Upper lobe of left lung (tissue), 6 donors: ENCODE measurements around the gene EPM2A. TPM values are rescaled to one million over a fixed set of nuclear protein-coding genes. Genes with fewer than 3 reads are reported as not detected.

Experiments
- ATAC-seq, 2 donors: fragments of 200-7000 bp; cut with Tn5 transposase; one replicate each; pipeline ENCODE4 v1.9.1; 2022; ENCODE audit warnings: mild to moderate bottlenecking in 2 of 2, moderate library complexity in 2 of 2; ENCODE audit not compliant: low FRiP score in 2 of 2
- DNase-seq, 2 donors: peaks; one replicate each; pipeline ENCODE4 v3.0.0-alpha.2; 2019 to 2020
- H3K27ac ChIP-seq, 4 donors: fragments of 200-600 bp; sonication (generic); one replicate each; pipeline ENCODE4 v1.5.1; 2016 to 2019
- H3K27me3 ChIP-seq, 4 donors: fragments of 200-600 bp; sonication (generic); one replicate each; pipeline ENCODE4 v1.5.1; 2017 to 2019
- H3K36me3 ChIP-seq, 4 donors: fragments of 200-600 bp; sonication (generic); one replicate each; pipeline ENCODE4 v1.5.1; 2016 to 2019
- H3K4me1 ChIP-seq, 4 donors: fragments of 200-600 bp; sonication (generic); one replicate each; pipeline ENCODE4 v1.5.1; 2018 to 2019
- H3K4me3 ChIP-seq, 4 donors: fragments of 200-600 bp; sonication (generic); one replicate each; pipeline ENCODE4 v1.5.1; 2017 to 2019; ENCODE audit warnings: mild to moderate bottlenecking in 2 of 4, moderate library complexity in 1 of 4
- H3K9me3 ChIP-seq, 4 donors: fragments of 200-600 bp; sonication (generic); one replicate each; pipeline ENCODE4 v1.5.1; 2018 to 2019
- CTCF ChIP-seq, 6 experiments: fragments of 450-650 bp in 4 of 6; fragments of 200-600 bp in 2 of 6; sonication (generic) in 2 of 6; IDR thresholded peaks; one replicate each; pipeline ENCODE4 v1.5.1; 2016 to 2019; ENCODE audit warnings: antibody characterized with exemption in 6 of 6
- EP300 ChIP-seq, 4 donors: sonication (generic); formaldehyde crosslinking; IDR thresholded peaks; one replicate each; pipeline ENCODE4 v1.5.1; 2017; ENCODE audit warnings: antibody characterized with exemption in 4 of 4, control low read depth in 2 of 4
- POLR2A ChIP-seq, 4 donors: fragments of 450-650 bp; IDR thresholded peaks; one replicate each; pipeline ENCODE4 v1.5.1; 2016 to 2017; ENCODE audit warnings: antibody characterized with exemption in 4 of 4, mild to moderate bottlenecking in 2 of 4
- POLR2AphosphoS5 ChIP-seq, 2 donors: sonication (generic); formaldehyde crosslinking; IDR thresholded peaks; one replicate each; pipeline ENCODE4 v1.5.1; 2017; ENCODE audit warnings: antibody characterized with exemption in 2 of 2
- WGBS, 2 donors: methylation state at CpG; one replicate each; pipeline ENCODE4 v1.1.5; 2017 to 2018; 5-methylcytosine and 5-hydroxymethylcytosine counted together
- total RNA-seq, 6 donors: library from RNA; depleted of rRNA in 4 of 6; stranded (reverse); fragments of >200 nt in 4 of 6; gene quantifications; one replicate each; pipeline versions ENCODE4 v1.1.0 to v1.2.1, GENCODE V29; 2016 to 2021
- donor health status: DM: no; HTN: no; CAD: no; lungs with moderate emphysema.
- donor health status: DM: no; HTN: yes; CAD: no; lungs with severe emphysema.

EPM2A gene
- total RNA-seq, 6 donors from 2014 or later, result 9.3 to 27.7 (median 21.0) TPM

DNA sequence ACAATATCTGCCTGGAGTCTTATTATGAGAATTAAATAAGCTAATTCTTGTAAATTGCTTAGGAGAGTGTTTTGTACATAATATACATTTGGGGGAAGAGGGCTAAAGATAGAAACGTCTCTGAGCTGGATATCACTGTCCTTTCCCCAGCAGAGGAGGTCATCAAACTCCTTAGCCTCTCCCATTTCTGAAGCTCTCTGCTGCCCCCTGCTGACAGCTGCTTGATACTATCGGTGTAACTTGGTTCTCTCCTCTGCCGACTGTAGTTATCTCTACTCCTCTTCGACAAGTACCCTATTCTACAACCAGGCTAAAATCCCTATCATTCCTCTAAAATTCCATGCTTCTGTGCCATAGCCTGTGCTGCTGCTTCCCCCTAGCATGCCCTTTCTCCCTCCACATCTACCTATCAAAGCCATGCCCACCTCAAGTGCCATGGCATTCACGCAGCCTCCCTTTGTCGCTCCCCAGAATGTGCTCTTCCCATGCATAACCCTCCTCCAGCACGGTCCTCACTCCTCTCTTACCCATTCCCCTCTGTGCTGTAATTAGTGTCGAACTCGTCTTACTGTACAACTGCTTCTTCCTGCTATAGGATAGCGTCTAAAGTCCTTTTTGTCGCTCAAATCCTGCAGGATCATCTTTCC lies 101.2 kb downstream of the EPM2A start:
- H3K27me3 ChIP-seq, result no peaks in the 10 kb centered on the region
- H3K4me3 ChIP-seq, result no peak overlapping the region
- DNase-seq (peak in 1 of 2 donors; percentile 58), ATAC-seq (peak; percentile 83 to 88)
- no peaks in the 10 kb centered on the region for H3K36me3 ChIP-seq
- TF ChIP-seq CTCF (IDR thresholded peaks at IDR 0.05) (peak; percentile 52 to 81 (median 68)), POLR2A (IDR thresholded peaks at IDR 0.05) (no peak)
- no peak overlapping the region for H3K27ac ChIP-seq
- H3K4me1 ChIP-seq, result no peaks in the 10 kb centered on the region
- no peaks in the 10 kb centered on the region for H3K9me3 ChIP-seq
- WGBS, 2 donors, result 51 to 52% methylated on average over 11 of the region's 11 CpGs

GRCh38 chr6:145632971-145633370 lies 102.3 kb downstream of the EPM2A start:
- ATAC-seq (no peak), DNase-seq (no peak)
- no peaks in the 10 kb centered on the region for H3K4me1 ChIP-seq
- H3K4me3 ChIP-seq, result no peak overlapping the region
- H3K36me3 ChIP-seq, result no peaks in the 10 kb centered on the region
- no peak overlapping the region for H3K27ac ChIP-seq
- no peaks in the 10 kb centered on the region for H3K27me3 ChIP-seq
- H3K9me3 ChIP-seq, result no peaks in the 10 kb centered on the region
- TF ChIP-seq CTCF (IDR thresholded peaks at IDR 0.05) (no peak), POLR2AphosphoS5 (IDR thresholded peaks at IDR 0.05) (no peak)
- WGBS, 2 donors, result 97% methylated on average over 6 of the region's 6 CpGs

DNA sequence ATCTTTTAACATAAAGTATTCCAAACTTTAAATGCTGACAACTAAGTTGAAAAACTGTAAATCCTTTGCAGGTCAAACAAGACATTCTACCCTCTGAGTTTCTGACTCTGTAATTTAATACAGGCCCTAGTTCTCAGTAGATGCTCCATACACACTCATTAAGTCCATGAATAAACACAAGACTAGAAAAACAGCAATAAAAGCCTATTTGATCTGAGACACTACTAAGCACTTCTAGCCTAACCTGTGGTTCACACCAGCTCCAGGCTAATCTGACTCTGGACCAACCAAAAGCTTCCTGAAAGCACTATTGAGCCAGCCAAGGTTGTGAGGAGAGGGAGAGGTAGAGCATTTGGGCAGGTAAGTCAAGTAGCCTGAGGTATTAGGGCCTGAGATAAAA lies 103.9 kb downstream of the EPM2A start:
- Histone ChIP-seq H3K27ac (no peak overlapping the region), H3K36me3 (no peaks in the 10 kb centered on the region), H3K27me3 (no peaks in the 10 kb centered on the region), H3K4me3 (no peak overlapping the region), H3K4me1 (no peaks in the 10 kb centered on the region), H3K9me3 (no peaks in the 10 kb centered on the region)
- DNase-seq, result no peak
- no peak for ATAC-seq
- no peak for TF ChIP-seq EP300 (IDR thresholded peaks at IDR 0.05)
- no peak for TF ChIP-seq CTCF (IDR thresholded peaks at IDR 0.05)
- no peak for TF ChIP-seq POLR2AphosphoS5 (IDR thresholded peaks at IDR 0.05)
- no peak for TF ChIP-seq POLR2A (IDR thresholded peaks at IDR 0.05)

- TF ChIP-seq EP300 (IDR thresholded peaks at IDR 0.05) (no peak), POLR2AphosphoS5 (IDR thresholded peaks at IDR 0.05) (no peak)
- H3K27me3 ChIP-seq, result no peaks in the 10 kb centered on the region
- H3K4me3 ChIP-seq, result no peak overlapping the region
- H3K27ac ChIP-seq, result no peak overlapping the region
- no peaks in the 10 kb centered on the region for H3K9me3 ChIP-seq
- no peak for DNase-seq
- H3K4me1 ChIP-seq, result no peaks in the 10 kb centered on the region
- ATAC-seq, result no peak
- WGBS, 2 donors, result 92 to 94% methylated on average over 3 of the region's 3 CpGs
- no peaks in the 10 kb centered on the region for H3K36me3 ChIP-seq
Observed at GRCh38 chr6:145630598-145630997, 104.7 kb downstream of the EPM2A start.

DNA sequence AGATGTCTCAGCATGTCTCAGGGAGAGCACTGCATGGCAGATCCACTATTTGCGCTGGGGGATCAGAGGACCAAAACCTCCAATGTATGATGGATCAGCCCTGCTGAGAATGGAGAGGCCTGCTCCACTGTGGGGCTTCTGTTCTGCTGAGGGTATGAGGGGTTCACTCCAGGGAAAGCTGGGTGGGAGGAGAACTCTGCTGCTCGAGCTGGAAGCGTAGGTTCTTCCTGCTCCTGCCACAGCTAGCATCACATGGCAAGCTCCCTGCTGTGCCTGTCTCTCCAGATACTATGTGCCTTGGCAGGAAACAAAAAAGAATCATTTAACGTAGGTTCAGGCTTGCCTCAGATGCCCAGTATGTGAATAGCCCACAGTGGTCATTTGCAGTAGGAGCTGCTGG lies 105.8 kb downstream of the EPM2A start:
- WGBS, 2 donors, result 72 to 77% methylated on average over 3 to 4 of the region's 4 CpGs
- Histone ChIP-seq H3K9me3 (no peaks in the 10 kb centered on the region), H3K27me3 (no peaks in the 10 kb centered on the region), H3K27ac (no peak overlapping the region), H3K4me1 (no peaks in the 10 kb centered on the region), H3K4me3 (no peak overlapping the region), H3K36me3 (no peaks in the 10 kb centered on the region)
- DNase-seq (no peak), ATAC-seq (no peak)
- TF ChIP-seq EP300 (IDR thresholded peaks at IDR 0.05) (no peak), POLR2AphosphoS5 (IDR thresholded peaks at IDR 0.05) (no peak), CTCF (IDR thresholded peaks at IDR 0.05) (no peak), POLR2A (IDR thresholded peaks at IDR 0.05) (no peak)
